Stimulated activated CD4-positive, alpha-beta T cell treated with anti-CD3 and anti-CD28 coated beads, Interleukin-4, amount 100 ng/mL, for 4 hours (primary cell): Measurements from ENCODE around the gene PLCE1.

Experiments used
- DNase-seq, 2 experiments: peaks; one replicate each; pipeline ENCODE4 v3.0.0-alpha.2; 2020

The PLCE1 gene

GRCh38 chr10:94025806-94026205, 32.1 kb downstream of the PLCE1 start:
- DNase-seq = no peak

GRCh38 chr10:94027197-94027596, 33.5 kb downstream of the PLCE1 start:
- no peak for DNase-seq

- no peak for DNase-seq
Observed at GRCh38 chr10:94029955-94030354, 36.2 kb downstream of the PLCE1 start.

- no peak for DNase-seq
Observed at GRCh38 chr10:94035982-94036765, 42.4 kb downstream of the PLCE1 start.

- no peak for DNase-seq
Observed at GRCh38 chr10:94036766-94037033, 43.0 kb downstream of the PLCE1 start.

- DNase-seq = no peak
Observed at GRCh38 chr10:94037286-94037685, 43.6 kb downstream of the PLCE1 start.

- DNase-seq = no peak
Observed at GRCh38 chr10:94038024-94038423, 44.3 kb downstream of the PLCE1 start.

- DNase-seq = no peak
Observed at GRCh38 chr10:94041206-94041605, 47.5 kb downstream of the PLCE1 start.

GRCh38 chr10:94042001-94042833, 48.5 kb downstream of the PLCE1 start:
- no peak for DNase-seq

GRCh38 chr10:94042834-94043175, 49.1 kb downstream of the PLCE1 start:
- no peak for DNase-seq
